GM21423 (cell line): ENCODE measurements around the gene ARHGAP6.
A peak's percentile ranks its signal among the peaks of the same experiment; 100 is the strongest.
"Not testable (repeated sequence)": the region's sequence is repeated elsewhere in the genome, so short reads cannot be mapped to it uniquely, and the experiment has no call there.

Source experiments
- ATAC-seq: cut with Tn5 transposase; IDR thresholded peaks from one replicate; pipeline ENCODE4 v1.9.1; 2021; ENCODE audit warnings: mild to moderate bottlenecking, moderate library complexity; ENCODE audit not compliant: unreplicated experiment

Gene ARHGAP6

GRCh38 chrX:11261260-11261659 is 404.5 kb downstream of the ARHGAP6 start:
- ATAC-seq: no peak

- no peak for ATAC-seq
Measured at GRCh38 chrX:11259437-11259836, 406.3 kb downstream of the ARHGAP6 start.

- ATAC-seq: no peak
Measured at GRCh38 chrX:11257711-11258110, 408.0 kb downstream of the ARHGAP6 start.

- ATAC-seq: no peak
Measured at GRCh38 chrX:11257290-11257689, 408.4 kb downstream of the ARHGAP6 start.

- no peak for ATAC-seq
Measured at GRCh38 chrX:11254417-11255109, 411.2 kb downstream of the ARHGAP6 start.

- no peak for ATAC-seq
Measured at GRCh38 chrX:11244636-11245035, 421.1 kb downstream of the ARHGAP6 start.

- no peak for ATAC-seq
Measured at GRCh38 chrX:11242704-11243103, 423.0 kb downstream of the ARHGAP6 start.

- ATAC-seq: no peak
Measured at GRCh38 chrX:11241720-11242119, 424.0 kb downstream of the ARHGAP6 start.

GRCh38 chrX:11239230-11239629 is 426.5 kb downstream of the ARHGAP6 start:
- peak; percentile 88 for ATAC-seq

- ATAC-seq: not testable (repeated sequence)
Measured at GRCh38 chrX:11235377-11235776, 430.3 kb downstream of the ARHGAP6 start.

- ATAC-seq: no peak
Measured at GRCh38 chrX:11215191-11215921, 450.4 kb downstream of the ARHGAP6 start.

- no peak for ATAC-seq
Measured at GRCh38 chrX:11214346-11215190, 451.2 kb downstream of the ARHGAP6 start.

GRCh38 chrX:11212741-11213140 is 453.0 kb downstream of the ARHGAP6 start:
- no peak for ATAC-seq

- no peak for ATAC-seq
Measured at GRCh38 chrX:11210415-11210801, 455.3 kb downstream of the ARHGAP6 start.

GRCh38 chrX:11209798-11210414 is 455.8 kb downstream of the ARHGAP6 start:
- ATAC-seq: no peak

- no peak for ATAC-seq
Measured at GRCh38 chrX:11206716-11207115, 459.0 kb downstream of the ARHGAP6 start.

GRCh38 chrX:11205796-11206195 is 459.9 kb downstream of the ARHGAP6 start:
- ATAC-seq: no peak

- no peak for ATAC-seq
Measured at GRCh38 chrX:11197671-11198070, 468.0 kb downstream of the ARHGAP6 start.

- no peak for ATAC-seq
Measured at GRCh38 chrX:11196476-11196875, 469.2 kb downstream of the ARHGAP6 start.

- ATAC-seq: no peak
Measured at GRCh38 chrX:11193035-11193469, 472.7 kb downstream of the ARHGAP6 start.
